ENCODE data around the gene SUN1.

DNA sequence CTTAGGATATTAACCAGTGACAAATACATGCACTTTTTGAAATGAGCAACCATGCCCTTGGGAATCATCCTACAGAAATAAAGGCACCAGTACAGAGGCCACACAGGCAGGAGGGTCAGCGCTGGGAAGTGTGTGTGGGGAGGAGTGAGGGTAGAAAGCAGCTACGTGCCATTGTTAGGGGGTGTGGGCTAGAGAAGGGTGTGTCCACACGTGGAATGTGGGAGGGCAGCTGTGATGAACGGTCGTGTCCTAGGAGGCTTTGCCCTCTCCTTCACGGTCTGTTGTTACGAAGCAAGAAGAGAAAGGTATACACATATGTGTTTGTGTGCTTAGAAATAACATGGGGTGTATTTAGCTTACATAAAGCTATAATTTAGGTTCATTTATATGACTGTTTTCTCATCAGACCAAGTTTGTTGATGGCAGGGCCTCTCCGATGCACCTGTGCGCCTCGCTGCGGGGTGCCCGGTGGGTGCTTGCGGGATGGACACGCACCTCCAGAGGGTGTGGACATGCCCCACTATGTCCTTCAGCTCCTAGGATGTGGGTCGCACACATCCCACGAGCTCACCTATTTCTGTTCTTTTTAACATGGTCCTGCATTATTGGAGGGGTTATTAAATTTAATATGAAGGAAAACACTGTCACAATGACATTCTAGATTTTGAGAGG, 27.2 kb downstream of the SUN1 start:
- no peak for TF ChIP-seq POLR2A (IDR thresholded peaks at IDR 0.05)
- TF ChIP-seq, protein P1, sequence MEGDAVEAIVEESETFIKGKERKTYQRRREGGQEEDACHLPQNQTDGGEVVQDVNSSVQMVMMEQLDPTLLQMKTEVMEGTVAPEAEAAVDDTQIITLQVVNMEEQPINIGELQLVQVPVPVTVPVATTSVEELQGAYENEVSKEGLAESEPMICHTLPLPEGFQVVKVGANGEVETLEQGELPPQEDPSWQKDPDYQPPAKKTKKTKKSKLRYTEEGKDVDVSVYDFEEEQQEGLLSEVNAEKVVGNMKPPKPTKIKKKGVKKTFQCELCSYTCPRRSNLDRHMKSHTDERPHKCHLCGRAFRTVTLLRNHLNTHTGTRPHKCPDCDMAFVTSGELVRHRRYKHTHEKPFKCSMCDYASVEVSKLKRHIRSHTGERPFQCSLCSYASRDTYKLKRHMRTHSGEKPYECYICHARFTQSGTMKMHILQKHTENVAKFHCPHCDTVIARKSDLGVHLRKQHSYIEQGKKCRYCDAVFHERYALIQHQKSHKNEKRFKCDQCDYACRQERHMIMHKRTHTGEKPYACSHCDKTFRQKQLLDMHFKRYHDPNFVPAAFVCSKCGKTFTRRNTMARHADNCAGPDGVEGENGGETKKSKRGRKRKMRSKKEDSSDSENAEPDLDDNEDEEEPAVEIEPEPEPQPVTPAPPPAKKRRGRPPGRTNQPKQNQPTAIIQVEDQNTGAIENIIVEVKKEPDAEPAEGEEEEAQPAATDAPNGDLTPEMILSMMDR (IDR thresholded peaks at IDR 0.05): no peak

All from suprapubic skin (tissue), 3 donors.